ENCODE measurements around the gene MRPL42.
"Not testable (repeated sequence)": the region's sequence is repeated elsewhere in the genome, so short reads cannot be mapped to it uniquely, and the experiment has no call there.

The MRPL42 gene

DNA sequence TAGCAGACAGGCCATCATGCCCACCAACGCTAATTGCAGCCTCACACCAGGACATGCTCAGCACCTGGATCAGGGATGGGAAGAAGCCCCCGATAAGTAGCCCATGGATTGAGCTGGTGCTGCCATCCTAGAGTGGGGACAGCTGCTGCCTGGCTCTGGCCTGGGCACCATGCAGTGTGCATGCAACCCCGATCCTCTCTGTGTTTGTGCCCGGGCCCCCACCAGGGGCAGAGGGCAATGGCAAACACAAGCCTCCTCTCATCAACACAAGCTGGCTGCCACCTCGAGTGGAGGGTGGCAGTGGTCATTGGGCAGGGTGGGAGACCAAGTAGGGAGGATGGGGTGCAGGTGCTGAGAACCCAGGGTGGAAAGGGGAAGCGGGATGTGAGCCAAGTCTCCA, 81.9 kb downstream of the MRPL42 start:
- TF ChIP-seq, protein P1, sequence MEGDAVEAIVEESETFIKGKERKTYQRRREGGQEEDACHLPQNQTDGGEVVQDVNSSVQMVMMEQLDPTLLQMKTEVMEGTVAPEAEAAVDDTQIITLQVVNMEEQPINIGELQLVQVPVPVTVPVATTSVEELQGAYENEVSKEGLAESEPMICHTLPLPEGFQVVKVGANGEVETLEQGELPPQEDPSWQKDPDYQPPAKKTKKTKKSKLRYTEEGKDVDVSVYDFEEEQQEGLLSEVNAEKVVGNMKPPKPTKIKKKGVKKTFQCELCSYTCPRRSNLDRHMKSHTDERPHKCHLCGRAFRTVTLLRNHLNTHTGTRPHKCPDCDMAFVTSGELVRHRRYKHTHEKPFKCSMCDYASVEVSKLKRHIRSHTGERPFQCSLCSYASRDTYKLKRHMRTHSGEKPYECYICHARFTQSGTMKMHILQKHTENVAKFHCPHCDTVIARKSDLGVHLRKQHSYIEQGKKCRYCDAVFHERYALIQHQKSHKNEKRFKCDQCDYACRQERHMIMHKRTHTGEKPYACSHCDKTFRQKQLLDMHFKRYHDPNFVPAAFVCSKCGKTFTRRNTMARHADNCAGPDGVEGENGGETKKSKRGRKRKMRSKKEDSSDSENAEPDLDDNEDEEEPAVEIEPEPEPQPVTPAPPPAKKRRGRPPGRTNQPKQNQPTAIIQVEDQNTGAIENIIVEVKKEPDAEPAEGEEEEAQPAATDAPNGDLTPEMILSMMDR (conservative IDR thresholded peaks at IDR 0.05), result no peak
- no peak for TF ChIP-seq ZFX (IDR thresholded peaks at IDR 0.05)
- no peak overlapping the region for H3K27ac ChIP-seq

- H3K27ac ChIP-seq, result no peak overlapping the region
- no peak for TF ChIP-seq ZFX (IDR thresholded peaks at IDR 0.05)
- TF ChIP-seq, protein P1 (conservative IDR thresholded peaks at IDR 0.05), result no peak
Measured at GRCh38 chr12:93550748-93551611, 83.7 kb downstream of the MRPL42 start.

- peak overlapping the region; percentile 47 for H3K27ac ChIP-seq
- TF ChIP-seq, protein P1 (conservative IDR thresholded peaks at IDR 0.05), result no peak
- TF ChIP-seq ZFX (IDR thresholded peaks at IDR 0.05), result no peak
Measured at GRCh38 chr12:93552427-93552826, 85.1 kb downstream of the MRPL42 start.

DNA sequence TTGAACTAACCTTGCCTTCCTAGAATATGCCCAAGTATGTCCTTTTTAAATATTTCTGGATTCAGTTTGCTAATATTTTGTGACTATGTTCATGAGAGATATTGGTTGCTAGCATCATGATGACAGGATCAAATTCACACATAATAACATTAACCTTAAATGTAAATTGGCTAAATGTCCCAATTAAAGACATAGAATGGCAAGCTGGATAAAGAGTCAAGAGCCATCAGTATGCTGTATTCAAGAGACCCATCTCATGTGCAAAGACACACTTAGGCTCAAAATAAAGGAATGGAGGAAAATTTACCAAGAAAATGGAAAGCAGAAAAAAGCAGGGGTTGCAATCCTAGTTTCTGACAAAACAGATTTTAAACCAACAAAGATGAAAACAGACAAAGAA, 90.6 kb downstream of the MRPL42 start:
- not testable (repeated sequence) for H3K27ac ChIP-seq

DNA sequence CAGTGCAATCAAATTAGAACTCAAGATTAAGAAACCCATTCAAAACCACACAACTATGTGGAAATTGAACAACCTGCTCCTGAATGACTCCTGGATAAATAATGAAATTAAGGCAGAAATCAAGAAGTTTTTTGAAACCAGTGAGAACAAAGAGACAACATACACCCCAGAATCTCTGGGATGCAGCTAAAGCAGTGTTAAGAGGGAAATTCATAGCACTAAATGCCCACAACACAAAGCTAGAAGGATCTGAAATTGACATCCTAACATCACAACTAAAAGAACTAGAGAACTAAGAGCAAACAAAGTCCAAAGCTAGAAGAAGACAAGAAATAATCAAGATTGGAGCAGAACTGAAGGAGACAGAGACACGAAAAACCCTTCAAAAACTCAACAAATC, 91.4 kb downstream of the MRPL42 start:
- not testable (repeated sequence) for H3K27ac ChIP-seq

- H3K27ac ChIP-seq, result no peak overlapping the region
- TF ChIP-seq ZFX (IDR thresholded peaks at IDR 0.05), result no peak
- TF ChIP-seq, protein P1 (conservative IDR thresholded peaks at IDR 0.05), result peak; percentile 16
Measured at GRCh38 chr12:93563807-93564538, 96.7 kb downstream of the MRPL42 start.

- H3K27ac ChIP-seq, result no peak overlapping the region
Measured at GRCh38 chr12:93565760-93566159, 98.4 kb downstream of the MRPL42 start.

More at GRCh38 chr12:93565760-93566159, 98.4 kb downstream of the MRPL42 start:
- TF ChIP-seq ZFX (IDR thresholded peaks at IDR 0.05), result no peak
- TF ChIP-seq, protein P1 (conservative IDR thresholded peaks at IDR 0.05), result no peak
